ENCODE measurements around the gene LGI2. TPM values are rescaled to one million over a fixed set of nuclear protein-coding genes. Genes with fewer than 3 reads are reported as not detected.

The LGI2 gene
- total and polyA plus RNA-seq, 2 experiments from 2014 or later, result 0.89 to 3.6 TPM

DNA sequence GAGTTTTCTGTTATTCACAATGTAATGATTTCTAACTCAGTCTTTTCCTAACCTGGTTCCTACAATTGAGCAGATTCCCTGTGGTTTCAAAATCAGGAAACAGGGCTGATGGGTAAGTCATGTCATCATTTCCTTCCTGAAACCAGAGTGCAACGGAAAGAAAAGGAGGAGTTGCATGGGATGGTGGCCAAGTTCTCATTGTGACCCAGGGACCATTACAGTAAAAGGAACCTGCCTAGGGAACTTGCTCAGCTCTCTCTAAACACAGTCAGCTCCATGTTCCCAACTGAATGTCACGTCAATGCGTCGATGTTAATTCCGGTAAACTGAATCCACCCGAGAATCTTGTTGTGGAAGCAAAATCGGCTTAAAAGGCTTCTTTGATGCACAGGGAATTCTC, 51.2 kb downstream of the LGI2 start:
- no peaks in the 10 kb centered on the region for H3K9me2 ChIP-seq (replicated peaks; ENCODE audit: insufficient read depth)
- H3K9me3 ChIP-seq (ENCODE audit: low read depth), result no peaks in the 10 kb centered on the region
- no peaks in the 10 kb centered on the region for H3K27me3 ChIP-seq
- no peaks in the 10 kb centered on the region for H3K4me1 ChIP-seq (ENCODE audit: insufficient read depth)
- no peak overlapping the region for H3K4me2 ChIP-seq
- H3K36me3 ChIP-seq (replicated peaks; ENCODE audit: insufficient read depth, low read depth), result no peaks in the 10 kb centered on the region
- DNase-seq (ENCODE audit: low spot score), result no peak
- no peak overlapping the region for H3K27ac ChIP-seq
- no peaks in the 10 kb centered on the region for H3K79me2 ChIP-seq
- 93% methylated on average over 7 of the region's 7 CpGs for WGBS (ENCODE audit: low lambda C conversion rate, missing lambda C conversion rate)
- TF ChIP-seq EZH2phosphoT487 (IDR thresholded peaks at IDR 0.05; ENCODE audit: low read depth, severe bottlenecking, unreplicated experiment), result no peak
- no peak for TF ChIP-seq EZH2 (IDR thresholded peaks at IDR 0.05; ENCODE audit: borderline replicate concordance)
- no peak for TF ChIP-seq CTCF (IDR thresholded peaks at IDR 0.05; ENCODE audit: poor library complexity)
- H4K20me1 ChIP-seq (ENCODE audit: insufficient read depth, poor library complexity, severe bottlenecking), result no peaks in the 10 kb centered on the region
- no peak overlapping the region for H2AFZ ChIP-seq
- no peak overlapping the region for H3K4me3 ChIP-seq

- no peaks in the 10 kb centered on the region for H4K20me1 ChIP-seq (ENCODE audit: insufficient read depth, poor library complexity, severe bottlenecking)
- H3K9me3 ChIP-seq (ENCODE audit: low read depth), result no peaks in the 10 kb centered on the region
- H3K4me1 ChIP-seq (ENCODE audit: insufficient read depth), result peaks cover 4% of the 10 kb centered on the region
- WGBS (ENCODE audit: low lambda C conversion rate, missing lambda C conversion rate), result 95% methylated on average over 9 of the region's 9 CpGs
- H3K36me3 ChIP-seq (replicated peaks; ENCODE audit: insufficient read depth, low read depth), result no peaks in the 10 kb centered on the region
- H3K4me3 ChIP-seq, result no peak overlapping the region
- no peak overlapping the region for H2AFZ ChIP-seq
- H3K27ac ChIP-seq, result no peak overlapping the region
- TF ChIP-seq EZH2 (IDR thresholded peaks at IDR 0.05; ENCODE audit: borderline replicate concordance) (no peak), EZH2phosphoT487 (IDR thresholded peaks at IDR 0.05; ENCODE audit: low read depth, severe bottlenecking, unreplicated experiment) (no peak), CTCF (IDR thresholded peaks at IDR 0.05; ENCODE audit: poor library complexity) (no peak)
- H3K79me2 ChIP-seq, result no peaks in the 10 kb centered on the region
- no peak overlapping the region for H3K4me2 ChIP-seq
- H3K9me2 ChIP-seq (replicated peaks; ENCODE audit: insufficient read depth), result no peaks in the 10 kb centered on the region
- no peak for DNase-seq (ENCODE audit: low spot score)
- H3K27me3 ChIP-seq, result no peaks in the 10 kb centered on the region
Measured at GRCh38 chr4:24978291-24979075, 52.3 kb downstream of the LGI2 start.

DNA sequence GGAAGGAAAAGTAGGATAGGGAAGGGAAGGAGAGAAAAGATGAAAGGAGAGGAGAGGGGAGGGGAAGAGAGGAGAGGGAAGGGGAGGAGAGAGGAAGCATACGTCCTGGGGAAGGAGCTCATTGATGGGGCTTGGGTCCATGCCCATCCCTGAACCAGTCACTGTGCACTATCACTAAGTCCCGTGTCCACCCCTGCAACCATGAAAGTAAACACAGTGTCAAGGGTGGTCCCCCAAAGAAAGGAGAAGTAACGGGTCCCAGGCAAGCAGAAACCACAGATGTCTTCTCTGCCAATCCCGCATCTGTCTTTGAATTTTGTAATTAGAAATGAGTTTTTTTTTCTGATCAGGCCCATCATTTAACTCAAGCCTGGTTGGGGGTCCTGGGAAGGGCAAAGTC, 55.2 kb downstream of the LGI2 start:
- Histone ChIP-seq H3K27me3 (no peaks in the 10 kb centered on the region), H3K36me3 (replicated peaks; ENCODE audit: insufficient read depth, low read depth) (no peaks in the 10 kb centered on the region), H3K27ac (no peak overlapping the region), H2AFZ (no peak overlapping the region), H4K20me1 (ENCODE audit: insufficient read depth, poor library complexity, severe bottlenecking) (no peaks in the 10 kb centered on the region), H3K4me3 (no peak overlapping the region), H3K4me1 (ENCODE audit: insufficient read depth) (peaks cover 4% of the 10 kb centered on the region), H3K4me2 (no peak overlapping the region), H3K9me3 (ENCODE audit: low read depth) (no peaks in the 10 kb centered on the region), H3K79me2 (no peaks in the 10 kb centered on the region), H3K9me2 (replicated peaks; ENCODE audit: insufficient read depth) (no peaks in the 10 kb centered on the region)
- WGBS (ENCODE audit: low lambda C conversion rate, missing lambda C conversion rate), result 81% methylated on average over 3 of the region's 4 CpGs
- no peak for TF ChIP-seq CTCF (IDR thresholded peaks at IDR 0.05; ENCODE audit: poor library complexity)
- TF ChIP-seq EZH2phosphoT487 (IDR thresholded peaks at IDR 0.05; ENCODE audit: low read depth, severe bottlenecking, unreplicated experiment), result no peak
- no peak for TF ChIP-seq EZH2 (IDR thresholded peaks at IDR 0.05; ENCODE audit: borderline replicate concordance)
- no peak for DNase-seq (ENCODE audit: low spot score)
